ENCODE data around the gene MUC20.
"Not testable (repeated sequence)": the region's sequence is repeated elsewhere in the genome, so short reads cannot be mapped to it uniquely, and the experiment has no call there.

Gene MUC20

DNA sequence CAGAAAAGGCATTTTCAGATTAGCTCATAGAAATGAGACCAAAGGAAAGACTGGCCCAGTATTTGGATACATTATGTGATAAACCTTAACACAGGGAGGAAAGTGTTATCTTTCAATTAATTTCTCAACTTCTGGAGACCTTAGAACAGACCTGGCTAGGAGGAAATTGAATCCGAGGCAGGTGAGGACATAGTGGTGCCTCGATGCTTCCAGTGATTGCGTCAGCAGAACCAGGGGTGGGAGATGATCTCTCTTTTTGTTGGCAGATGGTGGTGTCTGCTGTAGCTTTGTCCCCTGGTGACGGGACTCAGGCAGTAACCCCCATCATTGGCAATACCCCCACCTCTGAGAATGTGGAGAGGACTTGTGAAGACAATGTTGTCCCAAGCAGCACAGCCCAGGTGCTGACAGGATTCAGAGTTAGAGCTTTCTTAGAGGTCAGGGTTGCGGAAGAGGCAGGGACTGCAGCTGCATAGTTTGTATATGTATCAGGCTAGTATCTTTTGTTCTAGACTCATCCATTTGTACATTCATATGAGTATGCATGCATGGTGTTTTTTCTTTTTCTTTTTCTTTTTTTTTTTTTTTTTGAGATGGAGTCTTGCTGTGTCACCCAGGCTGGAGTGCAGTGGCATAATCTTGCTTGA lies 27.9 kb upstream of the MUC20 start:
- in situ Hi-C loops (cut with MboI; ENCODE audit: low sequenced_read_pairs) = no loop called here

DNA sequence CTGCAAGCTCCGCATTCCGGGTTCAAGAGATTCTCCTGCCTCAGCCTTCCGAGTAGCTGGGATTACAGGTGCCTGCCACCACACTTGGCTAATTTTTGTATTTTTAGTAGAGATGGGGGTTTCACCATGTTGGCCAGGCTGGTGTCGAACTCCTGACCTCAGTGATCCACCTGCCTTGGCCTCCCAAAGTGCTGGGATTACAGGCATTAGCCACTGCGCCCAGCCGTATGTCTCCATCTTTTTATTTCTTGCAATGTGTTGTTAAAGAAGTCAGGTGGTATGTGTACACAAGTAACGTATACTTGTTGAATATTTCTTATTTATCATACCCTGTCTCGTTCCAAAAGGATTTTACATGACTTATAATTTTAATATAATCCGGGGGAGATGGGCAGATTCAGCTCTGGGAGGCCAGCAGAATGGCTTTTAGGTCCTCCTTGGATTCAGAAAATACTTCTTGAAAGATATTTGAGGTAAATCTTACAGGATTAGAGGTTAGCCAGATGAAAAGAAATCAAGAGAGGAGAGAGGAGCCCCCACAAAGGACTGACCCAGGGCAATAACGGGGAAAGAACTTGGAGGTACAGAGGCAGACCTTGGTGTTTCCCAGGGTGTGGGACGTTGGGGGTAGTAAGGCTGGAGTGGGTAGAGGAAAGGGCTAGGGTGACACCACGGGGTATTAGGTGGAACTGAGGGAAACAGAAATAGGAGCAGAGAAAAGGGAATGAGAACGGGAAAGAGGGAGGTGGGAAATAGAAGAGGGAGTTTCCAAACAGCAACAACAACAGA lies 27.2 kb upstream of the MUC20 start:
- in situ Hi-C loops (cut with MboI; ENCODE audit: low sequenced_read_pairs) = no loop called here

DNA sequence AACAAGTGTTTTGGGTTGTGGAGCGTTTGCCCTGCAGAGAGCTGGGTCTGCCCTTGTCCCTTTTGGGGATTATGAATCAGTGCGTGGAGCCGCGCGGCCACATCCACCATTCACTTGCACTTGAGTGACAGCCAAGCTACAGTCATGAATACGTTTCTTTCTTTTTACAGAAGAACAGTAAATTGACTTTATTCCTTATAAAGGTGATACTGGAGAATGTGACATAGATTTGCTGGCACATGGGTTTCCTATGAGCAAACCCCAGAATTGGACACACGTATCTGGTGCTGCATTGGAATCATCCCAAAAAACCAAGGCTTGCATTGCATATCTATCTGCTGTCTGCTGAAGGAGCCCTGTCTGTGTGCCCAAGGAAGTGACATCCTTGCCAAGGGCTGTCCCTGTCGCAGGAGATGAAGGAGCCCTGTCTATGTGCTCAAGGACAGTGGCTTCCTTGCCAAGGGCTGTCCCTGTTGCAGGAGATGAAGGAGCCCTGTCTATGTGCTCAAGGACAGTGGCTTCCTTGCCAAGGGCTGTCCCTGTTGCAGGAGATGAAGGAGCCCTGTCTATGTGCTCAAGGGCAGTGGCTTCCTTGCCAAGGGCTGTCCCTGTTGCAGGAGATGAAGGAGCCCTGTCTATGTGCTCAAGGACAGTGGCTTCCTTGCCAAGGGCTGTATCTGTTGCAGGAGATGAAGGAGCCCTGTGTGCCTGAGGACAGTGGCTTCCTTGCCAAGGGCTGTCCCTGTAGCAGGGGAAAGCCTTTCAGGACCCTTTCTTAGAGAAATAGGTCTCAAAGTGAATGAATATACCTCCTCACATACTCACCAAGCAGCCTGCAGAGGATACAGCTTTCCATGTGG lies 26.3 kb upstream of the MUC20 start:
- in situ Hi-C loops (cut with MboI; ENCODE audit: low sequenced_read_pairs) = not testable (repeated sequence)

DNA sequence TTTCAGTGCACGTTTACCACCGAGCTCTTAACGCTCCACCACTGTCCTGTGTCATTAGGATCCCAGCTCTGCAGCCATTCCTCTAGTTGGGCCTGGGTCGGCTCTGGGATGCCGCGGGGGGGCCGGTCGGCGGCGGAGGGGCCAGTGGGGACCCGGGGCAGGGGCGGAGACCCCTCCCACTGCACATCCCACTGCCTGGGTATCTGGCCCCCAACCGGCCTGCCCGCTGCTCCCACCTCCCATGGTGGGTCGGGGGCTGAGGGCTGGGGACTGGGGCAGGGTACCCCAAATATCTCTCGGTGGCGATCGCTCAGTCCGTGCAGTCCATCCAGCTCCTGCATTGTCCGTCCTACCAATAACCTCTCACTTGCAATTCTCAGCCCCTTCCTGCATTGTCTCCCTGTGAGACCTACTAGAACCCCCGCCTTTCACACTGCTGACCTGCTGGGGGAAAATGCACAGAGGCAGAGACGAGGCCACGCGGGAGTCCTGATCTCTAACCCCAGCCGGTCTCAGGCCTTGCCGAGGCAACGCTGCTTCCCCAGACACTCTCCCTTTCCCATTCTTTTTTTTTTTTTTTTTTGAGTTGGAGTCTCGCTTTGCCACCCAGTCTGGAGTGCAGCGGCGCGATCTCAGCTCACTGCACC lies 24.0 kb upstream of the MUC20 start:
- in situ Hi-C loops (cut with MboI; ENCODE audit: low sequenced_read_pairs) = no loop called here

DNA sequence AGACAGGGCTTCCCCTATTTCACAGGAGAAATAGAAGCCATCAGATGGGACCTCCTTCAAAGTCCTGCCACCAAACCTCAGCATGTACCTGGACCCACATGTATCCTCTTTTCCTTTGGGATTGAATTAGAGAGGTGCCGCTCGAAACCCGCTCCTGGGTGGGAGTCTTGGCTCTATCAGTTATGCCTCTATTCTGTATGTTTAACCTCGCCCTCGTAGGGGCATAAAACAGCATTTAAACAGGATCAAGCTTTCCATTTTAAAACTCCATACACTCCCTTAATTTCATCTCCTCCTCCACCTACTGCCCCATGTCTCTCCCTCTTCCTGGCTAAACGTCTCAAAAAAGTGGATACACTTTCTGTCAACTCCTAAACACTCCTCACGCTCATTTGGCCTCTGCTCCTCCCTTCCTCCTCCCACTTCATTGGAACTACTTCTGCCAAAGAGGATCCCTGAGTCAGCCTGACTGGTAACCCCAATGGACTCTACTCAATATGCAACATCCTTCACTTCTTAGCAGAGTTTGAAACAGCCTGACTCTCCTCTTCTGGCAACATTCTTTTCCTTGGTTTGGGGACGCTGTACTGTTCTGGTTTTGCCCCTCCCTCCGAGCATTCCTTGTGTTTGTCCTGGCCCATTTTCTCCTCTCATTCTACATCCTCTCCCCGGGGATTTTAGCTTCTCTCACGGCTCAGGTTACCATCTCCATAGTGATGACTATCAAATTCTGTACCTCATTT lies 23.0 kb upstream of the MUC20 start:
- in situ Hi-C loops (cut with MboI; ENCODE audit: low sequenced_read_pairs) = no loop called here

DNA sequence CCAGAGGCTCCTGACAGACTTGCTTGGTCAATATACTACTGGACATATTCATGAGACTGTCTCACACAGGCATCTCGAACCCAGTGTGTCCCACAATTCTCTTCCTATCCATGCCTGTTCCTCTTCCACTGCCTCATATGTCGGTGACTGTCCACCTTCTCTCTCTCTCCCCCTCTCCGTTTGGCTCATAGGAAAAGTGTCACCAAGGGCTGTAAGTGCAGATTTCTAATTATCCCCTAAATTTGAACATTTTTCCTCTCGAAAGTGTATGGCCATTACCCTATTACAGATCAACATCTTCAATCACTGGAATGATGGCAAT lies 22.5 kb upstream of the MUC20 start:
- in situ Hi-C loops (cut with MboI; ENCODE audit: low sequenced_read_pairs) = no loop called here

DNA sequence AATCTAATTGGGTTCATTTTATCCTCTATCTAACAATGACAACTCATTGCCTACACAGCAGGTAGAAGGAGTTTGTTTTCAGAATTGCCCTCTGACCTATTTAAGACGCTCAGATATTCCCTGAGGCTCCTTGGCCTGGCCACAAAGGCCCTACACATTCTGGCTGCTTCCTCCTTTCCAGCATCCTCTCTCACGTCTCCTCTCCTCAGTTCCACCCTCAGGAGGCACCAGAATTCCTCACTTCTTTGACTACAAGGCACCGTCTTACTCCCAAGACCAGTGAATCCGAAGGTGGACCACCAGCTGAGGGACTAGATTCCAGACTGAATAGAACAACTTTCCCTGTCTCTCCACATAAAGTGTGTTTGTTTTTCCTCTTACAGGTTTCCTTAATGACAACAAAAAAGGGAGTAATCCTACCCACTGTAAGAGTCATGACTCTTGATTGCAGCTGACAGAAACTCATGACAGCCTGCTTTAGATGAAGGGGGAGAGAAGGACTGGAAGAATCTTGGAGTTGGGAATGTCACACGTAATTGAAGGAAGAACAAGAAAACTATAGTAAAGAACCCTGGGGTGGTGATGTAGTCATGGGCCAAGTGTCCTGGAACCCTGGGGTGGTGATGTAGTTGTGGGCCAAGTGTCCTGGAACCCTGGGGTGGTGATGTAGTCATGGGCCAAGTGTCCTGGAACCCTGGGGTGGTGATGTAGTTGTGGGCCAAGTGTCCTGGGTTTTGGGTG lies 22.0 kb upstream of the MUC20 start:
- in situ Hi-C loops (cut with MboI; ENCODE audit: low sequenced_read_pairs) = no loop called here

DNA sequence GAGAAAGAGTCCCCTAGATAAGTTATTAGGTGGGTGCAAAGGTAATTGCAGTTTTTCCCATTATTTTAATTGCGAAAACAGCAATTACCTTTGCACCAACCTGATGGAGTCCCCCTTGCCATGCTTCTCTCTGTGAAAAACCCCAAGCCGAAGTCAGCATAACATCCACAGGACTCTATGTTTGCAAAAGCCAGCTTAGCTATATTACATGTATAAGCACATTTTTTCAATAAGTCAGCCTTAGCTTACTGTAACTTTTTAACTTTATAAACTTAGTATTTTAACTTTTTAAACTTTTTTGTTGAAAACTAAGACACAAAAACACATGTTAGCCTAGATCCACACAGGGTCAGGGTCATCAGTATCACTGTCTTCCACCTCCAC lies 21.4 kb upstream of the MUC20 start:
- in situ Hi-C loops (cut with MboI; ENCODE audit: low sequenced_read_pairs) = no loop called here

DNA sequence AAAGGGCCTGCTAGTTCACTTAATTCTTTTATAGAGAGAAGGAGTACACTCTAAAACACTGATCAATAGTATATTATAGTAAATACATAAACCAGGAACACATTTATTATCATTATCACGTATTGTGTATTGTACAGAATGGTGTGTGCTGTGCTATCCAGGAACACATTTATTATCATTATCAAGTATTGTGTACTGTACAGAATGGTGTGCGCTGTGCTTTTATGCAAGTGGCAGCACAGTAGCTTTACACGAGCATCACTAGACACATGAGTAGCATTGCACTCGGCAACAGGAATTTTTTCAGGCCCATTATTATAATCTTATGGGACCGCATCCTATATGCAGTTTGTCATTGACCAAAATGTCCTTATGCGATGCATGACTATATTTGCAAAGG lies 20.9 kb upstream of the MUC20 start:
- in situ Hi-C loops (cut with MboI; ENCODE audit: low sequenced_read_pairs) = loop anchor here (25.0 kb wide), 1 partner anchor 312 kb away; no protein-coding TSS in a partner anchor

DNA sequence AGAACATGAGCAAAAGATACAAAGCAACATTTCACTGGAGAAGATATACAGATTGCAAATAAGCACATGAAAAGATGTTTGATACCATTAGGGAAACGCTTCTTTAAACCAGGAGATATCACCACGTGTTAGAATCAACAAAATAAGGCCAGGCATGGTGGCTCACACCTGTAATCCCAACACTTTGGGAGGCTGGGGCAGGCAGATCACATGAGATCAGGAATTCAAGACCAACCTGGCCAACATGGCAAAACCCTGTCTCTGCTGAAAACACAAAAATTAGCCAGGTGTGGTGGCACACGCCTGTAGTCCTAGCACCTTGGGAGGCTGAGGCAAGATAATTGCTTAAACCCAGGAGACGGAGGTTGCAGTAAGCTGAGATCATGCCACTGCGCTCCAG lies 20.5 kb upstream of the MUC20 start:
- in situ Hi-C loops (cut with MboI; ENCODE audit: low sequenced_read_pairs) = loop anchor here (25.0 kb wide), 1 partner anchor 312 kb away; no protein-coding TSS in a partner anchor

DNA sequence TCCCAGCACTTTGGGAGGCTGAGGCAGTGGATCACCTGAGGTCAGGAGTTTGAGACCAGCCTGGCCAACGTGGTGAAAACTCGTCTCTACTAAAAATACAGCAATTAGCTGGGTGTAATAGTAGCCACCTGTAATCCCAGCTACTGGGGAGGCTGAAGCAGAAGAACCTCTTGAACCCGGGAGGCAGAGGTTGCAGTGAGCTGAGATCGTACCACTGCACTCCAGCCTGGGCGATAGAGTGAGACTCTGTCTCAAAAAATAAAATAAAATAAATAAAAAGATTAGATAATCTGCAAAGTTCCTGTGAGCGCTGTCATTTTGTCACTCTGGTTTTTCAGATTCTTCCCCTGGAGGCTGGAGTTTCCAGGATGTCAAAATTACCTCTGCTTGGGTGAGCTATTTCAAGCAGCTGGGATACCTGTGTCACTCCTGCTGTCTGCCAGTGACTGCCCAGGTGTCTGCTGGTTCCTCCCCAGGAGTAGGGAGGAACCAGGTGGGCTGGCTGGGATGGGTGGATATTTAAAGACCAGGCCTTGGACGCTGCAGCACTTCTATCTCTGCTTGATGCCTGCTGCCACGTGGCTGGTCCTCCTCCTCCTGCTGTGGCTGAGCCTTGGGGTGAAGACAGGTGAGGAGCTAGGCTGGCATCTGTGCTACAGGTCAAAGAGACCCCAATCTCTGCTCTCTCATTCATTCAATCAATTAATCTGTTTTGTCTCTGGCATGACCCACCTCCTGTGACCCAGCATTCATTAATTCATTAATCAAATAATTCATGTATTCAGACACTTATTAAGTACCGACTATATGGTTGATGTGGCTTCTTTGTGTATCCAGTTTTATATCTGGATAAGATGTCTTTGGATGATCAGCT lies 19.5 kb upstream of the MUC20 start:
- in situ Hi-C loops (cut with MboI; ENCODE audit: low sequenced_read_pairs) = loop anchor here (25.0 kb wide), 1 partner anchor 311 kb away; no protein-coding TSS in a partner anchor

DNA sequence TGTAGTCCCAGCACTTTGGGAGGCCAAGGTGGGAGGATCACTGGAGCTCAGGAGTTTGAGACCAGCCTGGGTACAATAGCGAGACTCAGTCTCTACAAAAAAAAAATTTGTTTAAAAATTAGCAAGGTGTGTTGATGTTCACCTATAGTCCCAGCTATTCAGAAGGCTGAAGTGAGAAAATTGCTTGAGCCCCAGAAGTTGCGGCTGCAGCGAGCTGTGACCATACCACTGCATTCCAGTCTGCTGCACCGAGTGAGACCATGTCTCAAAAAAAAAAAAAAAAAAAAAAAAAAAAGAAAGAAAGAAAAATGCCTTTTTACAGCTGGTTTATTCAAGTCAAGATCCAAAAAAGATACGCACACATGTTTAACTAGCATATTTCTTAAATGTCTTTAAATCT lies 17.0 kb upstream of the MUC20 start:
- in situ Hi-C loops (cut with MboI; ENCODE audit: low sequenced_read_pairs) = loop anchor here (25.0 kb wide), 1 partner anchor 309 kb away; no protein-coding TSS in a partner anchor

DNA sequence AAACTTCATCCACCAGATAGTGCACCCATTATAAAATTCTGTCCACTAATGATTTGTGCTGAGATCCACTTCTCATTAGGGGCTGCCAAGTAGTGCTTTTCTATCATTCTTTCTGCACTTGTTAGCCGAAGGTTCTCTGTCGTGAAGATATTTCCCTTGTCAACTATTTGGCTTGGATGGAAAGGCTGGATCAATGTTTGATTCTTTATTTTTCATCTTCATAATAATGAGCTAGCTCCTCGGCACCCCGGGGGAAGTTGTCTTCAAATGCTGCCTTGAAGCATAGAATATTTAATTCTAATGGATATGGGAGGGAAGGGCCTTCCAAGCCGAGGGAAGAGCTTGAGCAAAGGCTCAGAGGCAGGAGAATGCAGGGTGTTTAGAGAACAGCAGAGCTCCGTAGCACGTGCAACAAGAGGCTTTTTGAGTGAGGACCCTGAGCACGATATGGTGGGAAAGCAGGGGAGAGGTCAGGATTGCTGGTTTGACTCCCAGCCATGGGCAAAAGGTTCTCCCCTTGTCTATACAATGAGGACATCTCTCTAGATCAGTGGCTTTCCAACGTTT lies 16.3 kb upstream of the MUC20 start:
- in situ Hi-C loops (cut with MboI; ENCODE audit: low sequenced_read_pairs) = loop anchor here (25.0 kb wide), 1 partner anchor 308 kb away; no protein-coding TSS in a partner anchor

DNA sequence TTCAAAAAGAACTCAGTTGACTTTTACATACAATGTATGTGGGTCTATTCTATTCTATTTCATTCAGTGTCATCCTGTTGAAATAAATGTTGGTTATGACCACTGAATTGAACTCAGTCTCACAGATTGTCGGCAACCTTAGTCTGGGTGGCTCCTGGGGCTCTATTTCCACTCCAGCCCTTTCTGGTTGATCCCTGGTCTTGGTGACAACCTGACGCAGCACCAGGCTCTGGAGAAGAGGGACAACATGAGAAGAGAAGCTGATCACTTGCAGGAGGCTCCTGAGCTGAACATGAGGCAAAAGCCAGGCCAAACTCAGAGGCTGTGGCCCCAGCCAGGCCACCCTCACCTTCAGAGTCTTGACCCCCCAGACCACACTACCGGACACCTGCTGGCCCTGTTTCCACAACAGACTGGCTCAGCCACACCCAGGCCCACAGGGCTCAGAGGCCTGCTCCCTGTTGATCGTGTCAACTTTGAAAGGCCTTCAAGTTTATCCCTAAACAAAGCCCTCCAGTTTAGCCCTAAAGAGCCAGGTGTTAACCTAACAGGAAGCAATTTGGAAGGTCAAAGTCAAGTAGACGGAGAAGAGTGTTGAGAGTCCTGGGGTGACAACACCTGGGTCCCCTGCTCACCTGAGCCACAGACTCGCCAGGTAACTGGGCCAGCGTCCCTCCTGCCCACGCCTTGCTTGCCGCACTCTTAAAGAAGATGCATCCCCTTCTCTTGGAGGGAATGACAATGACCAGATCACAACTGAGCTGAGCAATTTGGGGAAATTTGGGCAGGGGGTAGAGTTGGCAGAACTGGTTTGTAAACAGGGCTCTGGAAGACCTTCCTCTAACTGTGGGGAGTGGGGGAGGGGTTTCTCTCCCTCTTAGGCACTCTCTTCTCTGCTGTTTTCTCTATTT lies 15.4 kb upstream of the MUC20 start:
- in situ Hi-C loops (cut with MboI; ENCODE audit: low sequenced_read_pairs) = loop anchor here (25.0 kb wide), 1 partner anchor 307 kb away; no protein-coding TSS in a partner anchor

DNA sequence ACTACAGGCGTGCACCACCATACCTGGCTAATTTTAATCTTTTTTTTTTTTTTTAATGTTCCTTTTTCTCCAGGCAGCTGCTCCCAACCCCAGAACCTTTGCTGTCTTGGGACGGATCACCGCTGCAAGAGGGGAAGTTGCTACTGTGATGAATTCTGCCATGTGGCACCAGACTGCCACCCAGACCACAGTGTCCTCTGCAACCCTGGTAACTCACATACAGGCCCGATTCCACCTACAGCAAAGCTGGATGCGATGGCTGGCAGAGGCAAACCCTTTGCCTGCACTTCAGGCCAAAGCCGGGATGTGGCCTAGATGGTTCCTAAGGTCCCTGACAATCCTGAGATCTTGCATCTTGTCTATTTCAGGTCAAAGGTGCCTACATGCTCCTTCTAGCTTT lies 12.7 kb upstream of the MUC20 start:
- in situ Hi-C loops (cut with MboI; ENCODE audit: low sequenced_read_pairs) = loop anchor here (25.0 kb wide), 1 partner anchor 304 kb away; no protein-coding TSS in a partner anchor

DNA sequence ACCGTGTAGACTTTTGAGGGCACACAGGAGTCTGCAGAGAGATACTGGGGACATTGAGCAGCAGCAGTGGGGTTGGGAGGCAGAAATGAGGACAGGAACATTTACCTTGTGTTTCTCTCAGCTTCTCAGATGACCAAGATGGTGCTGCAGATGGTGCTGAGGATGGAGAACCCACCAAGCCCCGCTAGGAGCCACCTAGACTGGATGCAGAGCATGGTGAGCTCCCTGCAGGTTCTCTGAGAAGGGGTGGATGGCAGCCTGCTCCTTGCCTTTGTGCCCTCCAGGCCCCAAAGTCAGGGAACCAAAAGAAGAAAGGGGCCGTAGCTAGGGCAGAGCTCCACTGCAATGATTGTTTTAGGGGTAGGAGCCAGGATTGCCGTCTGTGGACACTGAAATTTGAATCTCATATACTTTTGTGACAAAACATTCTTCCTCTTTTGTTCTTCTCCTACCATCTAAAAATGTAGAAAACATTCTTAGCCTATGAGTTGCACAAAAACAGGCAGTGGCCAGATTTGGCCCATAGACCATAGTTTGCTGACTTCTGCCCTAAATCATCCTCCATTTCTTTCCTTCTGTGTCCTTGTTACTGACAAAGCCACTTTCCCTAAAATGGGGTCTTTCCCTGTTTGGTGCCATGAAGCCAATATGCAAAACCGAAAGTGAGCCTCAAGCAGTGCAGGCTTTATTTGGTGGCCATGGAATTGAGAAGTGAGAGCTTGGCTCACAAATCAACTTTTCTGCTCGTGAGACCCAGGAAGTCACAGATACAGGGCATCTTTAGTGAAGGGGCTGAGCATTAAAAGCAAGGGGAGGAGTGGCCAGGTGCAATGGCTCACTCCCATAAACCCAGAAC lies 11.9 kb upstream of the MUC20 start:
- in situ Hi-C loops (cut with MboI; ENCODE audit: low sequenced_read_pairs) = loop anchor here (25.0 kb wide), 1 partner anchor 303 kb away; no protein-coding TSS in a partner anchor

All from HL-60/S4 (cell line).